Gastroesophageal sphincter (tissue), 3 donors: ENCODE data around the gene IL24.

Experiments used
- CTCF ChIP-seq, 4 experiments: fragments of 200-600 bp in 2 of 4; fragments of 450-650 bp in 2 of 4; sonication (generic) in 1 of 4; IDR thresholded peaks; one replicate each; pipeline ENCODE4 v1.5.1; 2017 to 2019; ENCODE audit warnings: antibody characterized with exemption in 4 of 4, mild to moderate bottlenecking in 2 of 4, moderate library complexity in 2 of 4
- POLR2A ChIP-seq, 2 donors: fragments of 450-650 bp; IDR thresholded peaks; one replicate each; pipeline ENCODE4 v1.6.1; 2017; ENCODE audit warnings: antibody characterized with exemption in 2 of 2, mild to moderate bottlenecking in 2 of 2, moderate library complexity in 1 of 2
- POLR2AphosphoS5 ChIP-seq: sonication (generic); formaldehyde crosslinking; IDR thresholded peaks from one replicate; pipeline ENCODE4 v1.6.1; 2017; ENCODE audit warnings: antibody characterized with exemption

- TF ChIP-seq CTCF (IDR thresholded peaks at IDR 0.05) = no peak
- TF ChIP-seq POLR2A (IDR thresholded peaks at IDR 0.05) = no peak
- no peak for TF ChIP-seq POLR2AphosphoS5
Measured at GRCh38 chr1:206939841-206940587, 42.8 kb downstream of the IL24 start.
